GM12892 (cell line): Measurements from ENCODE around the gene MMP12. TPM values are rescaled to one million over a fixed set of nuclear protein-coding genes. Genes with fewer than 3 reads are reported as not detected.
A peak's percentile ranks its signal among the peaks of the same experiment; 100 is the strongest.
"Not testable (repeated sequence)": the region's sequence is repeated elsewhere in the genome, so short reads cannot be mapped to it uniquely, and the experiment has no call there.

Source experiments
- DNase-seq: peaks from one replicate; pipeline ENCODE4 v3.0.0; 2011; ENCODE audit not compliant: insufficient read length
- FAIRE-seq: peaks from 2 replicates; lab custom pipeline; 2011; peaks lifted over from hg19 to GRCh38; lab: Jason Lieb, UNC
- POLR2A ChIP-seq: IDR thresholded peaks from 2 replicates; pipeline ENCODE4 v1.6.1; 2011; ENCODE audit warnings: low read depth, low read length, control low read depth
- POLR2AphosphoS5 ChIP-seq: IDR thresholded peaks from 2 replicates; pipeline ENCODE4 v1.6.1; 2011; ENCODE audit warnings: low read depth, low read length, control low read depth
- TAF1 ChIP-seq: IDR thresholded peaks from 2 replicates; pipeline ENCODE4 v1.6.1; 2011; ENCODE audit warnings: low read depth, mild to moderate bottlenecking, control low read depth, low read length, borderline replicate concordance
- polyA plus RNA-seq: library from polyadenylated mRNA; unstranded; fragments of >200 nt; gene quantifications from one replicate; pipeline ENCODE4 v1.2.1, GENCODE V29; 2012; ENCODE audit warnings: missing spikeins, inconsistent platforms; ENCODE audit not compliant: missing spikeins

Gene MMP12
- not detected for polyA plus RNA-seq

DNA sequence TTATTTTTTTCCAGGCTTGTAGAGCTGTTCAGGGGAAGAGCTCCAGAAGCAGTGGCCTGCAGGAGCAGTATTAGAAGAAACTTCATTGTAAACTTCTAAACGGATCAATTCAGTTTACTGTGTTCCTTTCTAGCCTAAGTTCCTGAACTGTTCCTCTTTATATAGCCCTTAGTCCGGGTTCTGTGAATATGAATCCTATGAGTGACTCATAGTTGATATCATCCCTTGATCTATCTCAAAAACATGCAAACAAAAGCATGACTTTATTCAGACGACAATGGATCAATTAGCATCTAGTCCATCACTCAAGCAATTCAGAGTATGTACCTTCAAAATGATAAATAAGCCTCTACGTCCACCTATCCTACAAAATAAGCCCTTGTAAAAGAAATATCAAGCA, at the start of gene MMP12:
Gene MMP12 (minus strand): TSS at position 131 of the 400 bp plus-strand sequence. CDS start 45 bp downstream, at position 86.
- FAIRE-seq (no peak), DNase-seq (no peak)
- TF ChIP-seq TAF1 (no peak), POLR2A (no peak), POLR2AphosphoS5 (no peak)

DNA sequence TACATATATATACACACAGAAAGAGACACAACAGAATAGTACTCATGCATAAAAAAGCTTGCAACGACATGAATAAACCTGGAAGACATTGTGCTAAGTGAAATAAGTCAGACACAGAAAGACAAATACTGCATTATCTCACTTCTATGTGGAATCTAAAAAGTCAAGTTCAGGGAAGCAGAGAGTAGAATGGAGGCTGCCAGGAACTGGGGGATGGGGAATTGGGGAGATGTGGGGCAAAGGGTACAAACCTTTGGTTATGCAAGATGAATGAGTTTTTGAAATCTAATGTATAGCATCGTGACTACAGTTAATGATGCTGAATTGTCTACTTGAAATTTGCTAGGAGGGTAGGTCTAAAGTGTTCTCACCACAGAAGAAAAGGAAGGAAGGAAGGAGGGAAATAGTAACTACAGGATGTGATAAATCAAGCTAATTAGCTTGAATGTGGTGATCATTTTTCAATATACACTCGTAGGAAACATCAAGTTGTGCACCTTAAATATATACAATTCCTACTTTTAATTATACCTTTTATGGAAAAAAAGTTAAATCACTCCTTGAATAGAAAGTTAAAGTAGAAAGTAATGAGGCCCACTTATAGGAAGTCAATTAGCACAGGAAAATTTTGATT, 46.9 kb upstream of the MMP12 start:
- TF ChIP-seq POLR2A, result no peak
- no peak for TF ChIP-seq POLR2AphosphoS5
- no peak for TF ChIP-seq TAF1
- FAIRE-seq (peak; percentile 21), DNase-seq (no peak)

DNA sequence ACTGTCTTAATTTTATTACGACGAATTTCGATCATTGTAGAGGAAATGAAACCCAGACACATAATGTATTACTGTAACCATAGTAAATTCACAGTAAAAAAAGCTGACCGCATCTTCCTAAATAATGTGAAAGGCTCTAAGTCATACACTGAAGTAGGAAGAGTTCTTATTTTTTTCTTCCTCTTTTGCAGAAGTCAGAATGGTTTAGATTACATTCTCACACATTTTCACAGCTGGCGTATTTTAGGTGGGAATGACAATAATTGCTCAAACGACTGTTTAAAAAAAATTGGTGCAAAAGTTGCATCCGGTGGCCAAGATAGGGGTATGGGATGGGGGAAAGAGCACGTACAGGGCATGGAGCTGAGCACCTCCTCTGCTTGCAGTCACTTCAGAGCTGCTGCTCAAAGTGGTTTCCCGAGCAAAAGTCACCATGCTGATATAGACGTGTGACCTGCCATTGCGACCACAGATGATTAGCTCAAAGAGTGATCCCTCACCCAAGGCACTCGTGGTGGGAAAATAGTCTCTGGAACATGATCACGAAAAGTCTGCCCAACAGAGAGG, 45.4 kb upstream of the MMP12 start:
- DNase-seq (no peak), FAIRE-seq (no peak)
- TF ChIP-seq POLR2AphosphoS5 (no peak), TAF1 (no peak), POLR2A (no peak)

DNA sequence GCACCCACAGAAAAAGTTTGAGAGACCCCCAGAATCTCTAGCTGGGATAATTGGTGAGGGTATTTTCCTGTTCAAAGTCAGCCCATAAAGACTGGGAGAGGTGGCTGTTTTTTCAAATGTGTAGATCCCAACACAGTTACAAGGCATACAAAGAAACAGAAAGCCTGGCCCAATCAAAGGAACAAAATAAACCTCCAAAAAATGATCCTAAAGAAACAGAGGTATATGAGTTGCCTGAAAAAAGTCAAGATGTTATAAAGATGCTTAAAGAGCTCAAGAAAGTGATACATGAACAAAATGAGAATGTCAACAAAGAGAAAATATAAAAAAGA, 40.2 kb upstream of the MMP12 start:
- FAIRE-seq, result no peak
- no peak for DNase-seq
- no peak for TF ChIP-seq POLR2AphosphoS5

DNA sequence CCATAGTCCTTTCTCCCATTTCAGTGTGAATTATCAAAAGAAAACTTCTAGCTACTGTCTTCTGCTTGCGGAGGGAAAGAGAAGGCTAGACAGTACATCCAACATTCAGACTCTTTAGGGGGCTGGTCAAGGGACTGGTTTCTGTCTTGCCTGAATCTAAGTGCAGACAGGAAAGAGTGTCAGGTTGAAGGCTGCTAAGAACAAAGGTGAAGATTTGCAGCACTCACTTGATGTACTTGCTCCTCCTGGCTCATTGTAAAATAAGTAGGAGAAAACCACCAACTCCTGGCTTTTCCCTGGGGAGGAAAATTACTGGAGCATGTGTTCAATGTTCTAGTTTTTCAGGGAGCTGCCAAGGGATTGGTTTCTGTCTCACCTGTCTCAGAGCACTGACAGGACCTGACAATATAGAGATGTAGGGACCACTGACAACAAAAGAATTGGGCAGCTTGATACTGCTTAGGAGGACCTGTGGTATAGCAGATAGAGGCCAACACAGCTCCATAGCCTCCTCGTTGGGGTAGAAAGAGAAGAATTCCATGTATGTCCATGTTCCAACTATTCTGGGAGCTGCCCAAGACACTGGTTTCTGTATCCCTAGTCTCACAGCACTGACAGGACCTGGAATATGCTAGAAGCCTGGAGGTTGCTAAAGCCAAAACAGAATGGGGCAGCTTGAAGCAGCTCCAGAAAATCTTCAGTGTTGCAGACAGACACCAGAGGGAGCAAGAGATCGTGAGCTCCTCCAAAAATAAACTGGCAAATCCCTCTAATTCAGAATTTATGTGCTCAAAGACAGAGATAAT, 39.7 kb upstream of the MMP12 start:
- no peak for FAIRE-seq
- TF ChIP-seq POLR2A, result no peak
- no peak for TF ChIP-seq POLR2AphosphoS5
- TF ChIP-seq TAF1, result no peak
- DNase-seq, result no peak

DNA sequence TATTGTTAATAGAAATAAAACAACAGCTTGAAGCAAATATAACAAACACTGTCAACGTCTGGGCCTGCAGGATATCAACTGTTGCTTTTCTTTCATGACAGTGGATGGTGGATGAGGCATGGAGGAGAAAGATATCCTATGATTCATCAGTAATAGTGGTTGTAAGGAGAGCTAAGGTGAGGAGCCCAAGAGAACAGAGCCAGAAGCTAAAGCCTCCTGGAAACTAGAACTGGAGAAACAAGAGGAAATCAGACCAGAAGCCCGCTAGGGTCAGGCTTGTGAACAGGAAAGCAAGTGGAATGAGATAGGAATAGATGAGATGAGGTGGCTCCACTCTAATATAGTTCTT, 37.7 kb upstream of the MMP12 start:
- TF ChIP-seq POLR2A (no peak), POLR2AphosphoS5 (no peak)
- FAIRE-seq (no peak), DNase-seq (no peak)

DNA sequence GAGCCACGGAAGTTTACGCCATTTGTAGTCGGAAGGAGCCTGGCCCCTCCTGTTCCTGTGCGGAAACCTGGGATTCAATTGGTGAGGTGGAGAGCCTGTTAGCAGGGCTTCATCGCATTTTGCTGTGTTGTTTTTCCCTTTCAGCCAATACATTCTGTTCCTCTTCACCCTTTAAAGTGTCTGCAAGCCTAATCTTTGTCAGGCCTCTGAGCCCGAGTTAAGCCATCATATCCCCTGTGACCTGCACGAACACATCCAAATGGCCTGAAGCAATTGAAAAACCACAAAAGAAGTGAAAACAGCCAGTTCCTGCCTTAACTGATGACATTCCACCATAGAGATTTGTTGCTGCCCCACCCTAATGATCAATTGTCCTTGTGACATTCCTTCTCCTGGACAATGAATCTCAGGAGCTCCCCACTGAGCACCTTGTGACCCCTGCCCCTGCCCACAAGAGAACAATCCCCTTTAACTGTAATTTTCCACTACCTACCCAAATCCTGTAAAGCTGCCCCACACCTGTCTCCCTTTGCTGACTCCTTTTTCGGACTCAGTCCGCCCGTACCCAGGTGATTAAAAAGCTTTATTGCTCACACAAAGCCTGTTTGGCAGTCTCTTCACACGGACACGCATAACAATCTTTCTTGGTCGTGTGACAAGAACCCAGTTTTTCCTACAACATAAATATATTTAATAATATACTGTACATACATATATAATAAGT, 37.1 kb upstream of the MMP12 start:
- no peak for FAIRE-seq
- TF ChIP-seq POLR2AphosphoS5 (no peak), TAF1 (no peak), POLR2A (no peak)
- no peak for DNase-seq

DNA sequence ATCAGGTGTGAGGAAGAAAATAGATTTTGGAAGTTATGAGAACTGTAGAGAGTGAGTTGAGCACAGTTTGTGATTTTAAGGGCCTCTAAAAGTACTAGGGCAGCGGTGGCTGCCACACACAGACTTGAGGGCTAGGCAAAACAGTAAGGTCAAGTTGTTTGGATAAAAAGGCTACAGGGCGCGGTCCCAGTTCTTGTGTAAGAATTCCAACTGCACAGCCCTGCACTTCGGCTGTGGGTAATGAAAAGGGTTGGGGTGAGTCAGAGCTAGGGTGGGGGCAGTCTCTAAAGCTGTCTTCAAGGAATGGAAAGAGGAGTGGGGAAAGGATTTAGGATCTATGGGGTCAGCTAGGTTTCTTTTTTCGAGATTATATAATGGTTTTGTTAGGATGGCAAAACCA, 31.1 kb upstream of the MMP12 start:
- not testable (repeated sequence) for FAIRE-seq, DNase-seq

DNA sequence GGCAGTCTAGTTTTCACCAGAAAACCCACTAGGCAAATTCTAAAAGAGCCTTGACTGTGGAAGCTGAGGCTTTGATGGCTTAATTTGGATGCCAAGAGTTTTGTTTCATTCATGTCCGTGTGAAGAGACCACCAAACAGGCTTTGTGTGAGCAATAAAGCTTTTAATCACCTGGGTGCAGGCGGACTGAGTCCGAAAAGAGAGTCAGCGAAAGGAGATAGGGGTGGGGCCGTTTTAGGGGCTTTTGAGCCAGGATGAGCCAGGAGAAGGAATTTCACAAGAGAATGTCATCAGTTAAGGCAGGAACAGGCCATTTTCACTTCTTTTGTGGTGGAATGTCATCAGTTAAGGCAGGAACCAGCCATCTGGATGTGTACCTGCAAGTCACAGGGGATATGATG, 29.1 kb upstream of the MMP12 start:
- DNase-seq, FAIRE-seq: not testable (repeated sequence)

DNA sequence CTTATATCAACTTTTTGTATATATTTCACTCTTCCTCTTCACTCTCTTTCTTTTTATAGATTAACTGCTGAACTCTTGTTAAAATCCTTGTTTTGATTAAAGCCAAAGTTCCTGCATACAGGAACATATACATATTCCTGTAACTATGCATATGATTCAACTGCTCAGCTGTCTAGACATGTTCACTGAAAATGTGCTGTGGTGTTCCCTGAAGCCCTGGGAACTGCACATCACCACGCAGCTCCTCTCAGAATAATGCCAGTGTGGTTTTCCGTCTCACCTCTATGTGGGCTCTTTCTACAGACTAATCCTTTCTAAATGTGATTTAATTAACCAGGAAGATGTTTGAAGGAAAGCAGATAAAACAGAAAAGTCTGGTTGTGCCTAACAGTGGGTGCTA, 25.6 kb upstream of the MMP12 start:
- DNase-seq (no peak), FAIRE-seq (no peak)
- TF ChIP-seq TAF1 (no peak), POLR2AphosphoS5 (no peak), POLR2A (no peak)

DNA sequence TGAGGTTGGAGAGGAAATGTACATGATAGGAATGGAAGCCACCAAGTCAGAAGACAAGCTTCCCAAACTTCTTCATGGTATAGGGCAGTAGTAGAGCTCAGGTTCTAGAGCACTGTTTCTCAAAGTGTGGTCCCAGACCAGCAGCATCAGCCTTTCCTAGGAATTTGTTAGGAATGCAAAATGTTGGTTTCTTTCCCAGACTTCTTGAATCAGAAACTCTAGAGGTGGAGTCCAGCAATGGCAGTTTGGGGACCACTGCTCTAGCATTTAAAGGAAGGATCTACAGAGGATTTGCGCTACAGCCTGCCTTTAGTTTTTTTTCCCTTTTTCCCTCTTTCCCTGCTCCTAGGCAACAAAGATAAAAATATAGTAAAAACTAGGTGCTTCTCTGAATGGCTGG, 17.0 kb upstream of the MMP12 start:
- no peak for DNase-seq
- TF ChIP-seq POLR2A (no peak), POLR2AphosphoS5 (no peak), TAF1 (no peak)
- FAIRE-seq, result no peak

DNA sequence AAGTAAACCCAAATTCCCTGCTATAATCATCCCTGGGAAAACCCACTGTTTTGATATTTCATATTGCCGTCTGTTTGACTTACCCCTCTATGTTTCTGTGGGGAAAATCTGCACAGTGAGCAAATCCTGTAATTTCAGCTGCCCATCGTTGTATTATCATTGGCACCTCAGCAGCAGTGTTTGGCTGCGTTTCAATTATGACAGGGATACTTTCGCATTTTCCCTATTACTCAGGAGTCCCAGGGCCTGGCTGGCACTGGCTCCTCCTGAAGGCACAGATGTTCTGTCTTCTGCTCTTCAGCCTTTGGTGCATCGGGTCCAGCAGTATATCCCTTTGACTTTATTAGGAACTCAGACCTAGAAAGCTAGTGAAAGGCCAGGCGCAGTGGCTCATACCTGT, 12.2 kb upstream of the MMP12 start:
- FAIRE-seq, result no peak

More for the DNA sequence above, 12.2 kb upstream of the MMP12 start:
- no peak for DNase-seq
- TF ChIP-seq POLR2A (no peak), TAF1 (no peak), POLR2AphosphoS5 (no peak)
